Measurements from ENCODE around the gene SLC6A11. TPM values are rescaled to one million over a fixed set of nuclear protein-coding genes. Genes with fewer than 3 reads are reported as not detected.

SLC6A11 gene
- total RNA-seq, 4 donors from 2014 or later = 0.05 TPM; not detected in 3

DNA sequence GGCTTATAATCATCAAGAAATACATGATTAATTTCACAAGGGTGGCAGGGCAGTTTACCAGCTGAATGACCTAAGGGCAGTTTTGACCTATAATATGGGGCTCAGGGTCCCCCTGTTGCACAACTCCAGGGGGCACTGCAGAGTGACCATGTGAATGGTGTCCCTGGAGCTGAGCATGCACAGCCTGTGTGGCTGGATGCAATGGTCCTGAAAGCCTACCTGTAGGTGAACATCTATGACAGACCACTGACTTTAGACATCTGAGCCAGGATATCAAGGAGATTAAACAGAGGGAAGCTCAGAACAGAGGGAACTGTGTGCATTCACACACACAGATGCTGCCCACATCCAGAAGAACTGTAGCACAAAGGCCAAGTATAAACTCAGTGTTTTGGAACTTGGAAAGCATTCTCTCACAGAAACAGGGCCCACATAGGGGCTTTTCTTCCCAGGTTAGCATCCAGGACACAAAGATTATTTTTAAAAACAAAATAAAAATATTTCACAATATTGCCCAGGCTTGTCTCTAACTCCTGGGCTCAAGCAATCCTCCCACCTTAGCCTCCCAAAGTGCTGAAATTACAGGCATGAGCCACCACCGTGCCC is 7.8 kb upstream of the SLC6A11 start:
- Histone ChIP-seq H3K27me3 (peaks cover 35% of the 10 kb centered on the region), H3K9me3 (no peaks in the 10 kb centered on the region), H3K4me3 (no peak overlapping the region), H3K27ac (no peak overlapping the region), H3K4me1 (no peaks in the 10 kb centered on the region), H3K36me3 (no peaks in the 10 kb centered on the region)
- ATAC-seq = no peak
- TF ChIP-seq CTCF (IDR thresholded peaks at IDR 0.05) (no peak), POLR2A (IDR thresholded peaks at IDR 0.05) (no peak), POLR2AphosphoS5 (IDR thresholded peaks at IDR 0.05) (no peak), EP300 (IDR thresholded peaks at IDR 0.05) (no peak)
- 50% methylated on average over 1 of the region's 1 CpG; no CpG with 5 or more reads in 1 of the 2 donors for WGBS, 2 donors (ENCODE audit: low coverage in 1 of 2)

GRCh38 chr3:10808974-10809373 is 7.1 kb upstream of the SLC6A11 start:
- peaks cover 34% of the 10 kb centered on the region for H3K27me3 ChIP-seq
- no peak for TF ChIP-seq CTCF (IDR thresholded peaks at IDR 0.05)
- no peak for TF ChIP-seq POLR2AphosphoS5 (IDR thresholded peaks at IDR 0.05)
- TF ChIP-seq EP300 (IDR thresholded peaks at IDR 0.05) = no peak
- no peak for TF ChIP-seq POLR2A (IDR thresholded peaks at IDR 0.05)
- no peak for ATAC-seq
- no peaks in the 10 kb centered on the region for H3K9me3 ChIP-seq
- H3K4me3 ChIP-seq = no peak overlapping the region
- WGBS, 2 donors (ENCODE audit: low coverage in 1 of 2) = 64 to 100% methylated on average over 1 to 2 of the region's 2 CpGs
- no peaks in the 10 kb centered on the region for H3K4me1 ChIP-seq
- no peak overlapping the region for H3K27ac ChIP-seq
- no peaks in the 10 kb centered on the region for H3K36me3 ChIP-seq

DNA sequence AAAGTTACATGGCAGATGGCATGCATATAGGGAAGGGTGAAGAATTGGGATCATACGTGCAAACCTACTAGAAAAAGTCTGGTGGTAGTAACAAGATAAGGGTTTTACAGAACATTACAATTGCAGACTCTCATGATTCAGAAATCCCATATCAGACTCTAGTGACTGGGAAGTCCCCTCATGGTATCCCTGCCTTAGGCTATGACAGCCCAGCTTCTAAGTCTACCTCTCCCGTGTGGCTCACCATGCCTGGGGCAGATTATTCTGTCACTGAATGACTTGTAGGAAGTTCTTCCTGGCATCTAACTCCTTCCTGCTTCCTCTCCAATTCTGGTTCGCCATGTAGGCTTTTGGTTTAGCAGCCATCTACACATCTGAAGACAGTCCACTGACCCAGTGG is 5.7 kb upstream of the SLC6A11 start:
- peaks cover 38% of the 10 kb centered on the region for H3K27me3 ChIP-seq
- WGBS, 2 donors (ENCODE audit: low coverage in 1 of 2) = 63 to 67% methylated on average over 2 to 3 of the region's 3 CpGs
- H3K36me3 ChIP-seq = no peaks in the 10 kb centered on the region
- no peak overlapping the region for H3K4me3 ChIP-seq
- no peak overlapping the region for H3K27ac ChIP-seq
- no peaks in the 10 kb centered on the region for H3K9me3 ChIP-seq
- ATAC-seq = no peak
- no peak for TF ChIP-seq CTCF (IDR thresholded peaks at IDR 0.05)
- H3K4me1 ChIP-seq = no peaks in the 10 kb centered on the region

DNA sequence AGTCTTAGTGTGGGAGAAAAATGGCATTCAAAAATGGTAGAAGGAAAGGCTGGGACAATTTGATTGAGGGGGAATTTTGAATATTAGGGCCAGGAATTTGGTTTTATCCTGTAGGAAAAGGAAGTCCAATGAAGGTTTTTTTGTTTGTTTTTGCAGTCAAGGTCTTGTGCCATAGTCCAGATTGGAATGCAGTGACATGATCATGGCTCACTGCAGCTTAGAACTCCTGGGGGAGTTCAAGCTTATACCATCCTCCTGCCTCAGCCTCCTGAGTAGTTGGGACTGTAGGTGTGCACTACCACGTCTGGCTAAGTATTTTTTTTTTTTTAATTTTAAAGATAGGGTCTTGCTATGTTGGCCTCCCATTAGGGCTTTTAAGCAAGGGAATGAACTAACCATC is 2.6 kb upstream of the SLC6A11 start:
- TF ChIP-seq POLR2AphosphoS5 (IDR thresholded peaks at IDR 0.05) = no peak
- no peak for TF ChIP-seq EP300 (IDR thresholded peaks at IDR 0.05)
- no peak for TF ChIP-seq POLR2A (IDR thresholded peaks at IDR 0.05)
- no peak for TF ChIP-seq CTCF (IDR thresholded peaks at IDR 0.05)
- peaks cover 50% of the 10 kb centered on the region for H3K27me3 ChIP-seq
- peaks cover 0 to 11% (median 0%) of the 10 kb centered on the region in 3 donors for H3K4me1 ChIP-seq
- no peak overlapping the region for H3K4me3 ChIP-seq
- no peaks in the 10 kb centered on the region for H3K9me3 ChIP-seq
- 67 to 80% methylated on average over 1 of the region's 1 CpG for WGBS, 2 donors (ENCODE audit: low coverage in 1 of 2)
- H3K27ac ChIP-seq = no peak overlapping the region
- ATAC-seq = no peak
- H3K36me3 ChIP-seq = no peaks in the 10 kb centered on the region

DNA sequence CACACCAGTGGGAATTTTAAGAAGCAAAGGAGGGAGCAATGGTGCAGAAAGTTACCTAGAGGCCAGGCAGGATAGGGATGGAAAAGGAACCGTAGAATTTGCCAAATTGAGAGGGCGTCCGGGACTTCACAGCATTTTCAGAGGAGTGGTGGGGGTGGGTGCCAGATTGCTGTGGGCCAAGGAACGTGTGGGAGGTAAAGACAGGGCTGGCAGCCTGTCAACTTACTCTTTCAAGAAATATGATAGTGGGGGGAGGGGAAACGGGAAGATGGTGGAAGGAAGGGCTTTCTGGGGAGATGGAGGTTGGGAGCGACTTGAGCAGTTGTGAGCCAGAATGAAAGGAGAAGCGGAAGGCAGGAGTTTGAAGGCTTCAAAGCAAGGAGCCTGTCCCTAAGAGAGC is 1.4 kb upstream of the SLC6A11 start:
- Histone ChIP-seq H3K36me3 (no peaks in the 10 kb centered on the region), H3K9me3 (no peaks in the 10 kb centered on the region), H3K4me1 (peaks cover 0 to 11% (median 0%) of the 10 kb centered on the region in 3 donors), H3K27ac (no peak overlapping the region), H3K4me3 (no peak overlapping the region), H3K27me3 (peaks cover 54% of the 10 kb centered on the region)
- no peak for ATAC-seq
- 64 to 79% methylated on average over 4 to 6 of the region's 7 CpGs for WGBS, 2 donors (ENCODE audit: low coverage in 1 of 2)
- TF ChIP-seq CTCF (IDR thresholded peaks at IDR 0.05) = no peak
- no peak for TF ChIP-seq POLR2A (IDR thresholded peaks at IDR 0.05)
- no peak for TF ChIP-seq POLR2AphosphoS5 (IDR thresholded peaks at IDR 0.05)
- TF ChIP-seq EP300 (IDR thresholded peaks at IDR 0.05) = no peak

All from gastroesophageal sphincter (tissue), 4 donors.